Body of pancreas (tissue), 4 donors: ENCODE results near the gene MPG.

Source experiments
- CTCF ChIP-seq, 7 experiments: fragments of 450-650 bp in 4 of 7; fragments of 200-600 bp in 3 of 7; sonication (generic) in 3 of 7; IDR thresholded peaks; one replicate each; pipeline ENCODE4 v1.5.1; 2016 to 2019; ENCODE audit warnings: antibody characterized with exemption in 7 of 7
- POLR2A ChIP-seq, 3 donors: fragments of 450-650 bp; IDR thresholded peaks; one replicate each; pipeline ENCODE4 v1.6.1; 2016; ENCODE audit warnings: antibody characterized with exemption in 3 of 3, mild to moderate bottlenecking in 2 of 3

GRCh38 chr16:69181-69580, 8.8 kb upstream of the MPG start:
- TF ChIP-seq CTCF (IDR thresholded peaks at IDR 0.05) (no peak), POLR2A (IDR thresholded peaks at IDR 0.05) (no peak)
